Measurements from ENCODE around the gene FURIN. TPM values are rescaled to one million over a fixed set of nuclear protein-coding genes. Genes with fewer than 3 reads are reported as not detected.

FURIN gene
- total and polyA plus RNA-seq, 9 of the 15 experiments (the other 6 are each of a cell fraction or from before 2014, with no cell fraction given), result 0.92 to 99.9 (median 34.8) TPM

GRCh38 chr15:90915216-90915807, 46.9 kb downstream of the FURIN start:
- Histone ChIP-seq H4K20me1 (replicated peaks; ENCODE audit: control insufficient read depth, insufficient read depth, low read length) (no peaks in the 10 kb centered on the region), H3K4me3 (no peak overlapping the region), H3K4me1 (replicated peaks in 1 of 2; ENCODE audit: control insufficient read depth in 2 of 2, insufficient read depth in 2 of 2, low read length in 2 of 2) (peaks cover 17 to 41% of the 10 kb centered on the region in 2 experiments), H3K4me2 (ENCODE audit: insufficient read depth, low read length) (peak overlapping the region; percentile 15; the same call in 1 of the 2 replicates), H2AFZ (ENCODE audit: low read depth, low read length) (no peak overlapping the region), H3K27me3 (ENCODE audit: control insufficient read depth in 2 of 2, insufficient read depth in 2 of 2, low read length in 2 of 2) (no peaks in the 10 kb centered on the region), H3K9ac (ENCODE audit: insufficient read depth in 1 of 2, low read depth in 2 of 2, low read length in 2 of 2) (peak overlapping the region; percentile 13 to 32; a peak in 1 of 4 replicates), H3K79me2 (ENCODE audit: control insufficient read depth, insufficient read depth, low read length) (peaks cover 6% of the 10 kb centered on the region; the same call in 2 of the 3 replicates), H3K9me3 (replicated peaks; ENCODE audit: control insufficient read depth, insufficient read depth, low read depth, low read length) (no peaks in the 10 kb centered on the region), H3K36me3 (ENCODE audit: control insufficient read depth, insufficient read depth, low read length) (peaks cover 100% of the 10 kb centered on the region), H3K9me1 (ENCODE audit: control insufficient read depth, insufficient read depth, low read length) (no peaks in the 10 kb centered on the region), H3K27ac (ENCODE audit: extremely low read depth, low read depth, low read length) (peak overlapping the region; percentile 80)
- no TSS peak for BruUV-seq (replicated peaks)
- in situ Hi-C loops (cut with MboI), result no loop called here
- ATAC-seq (peak; percentile 18), FAIRE-seq (no peak), DNase-seq (ENCODE audit: extremely low read depth in 1 of 4, low spot score in 3 of 4) (no peak)
- ChIA-PET CTCF (ENCODE audit: low intra/inter-chr PET ratio) (interaction anchor here (0.6 kb wide), 2 partner anchors 11 to 629 kb away, joined by 3 to 5 read pairs; no protein-coding TSS in a partner anchor), POLR2A (interaction anchor here (0.6 to 4.7 kb wide), 6 partner anchors 8 to 764 kb away, joined by 3 to 54 read pairs (median 6); partner anchors contain the start of gene MAN2A2)
- TF ChIP-seq NR0B1 (IDR thresholded peaks at IDR 0.05; ENCODE audit: partially characterized antibody) (no peak), FOXA3 (CRISPR knock-in tag; conservative IDR thresholded peaks at IDR 0.05 in 1 of 2, IDR thresholded peaks at IDR 0.05 in 1 of 2) (peak in 1 of 2 experiments; percentile 11; a peak in 1 of 4 replicates), BDP1 (IDR thresholded peaks at IDR 0.05; ENCODE audit: insufficient read depth, insufficient read length) (no peak), SNIP1 (IDR thresholded peaks at IDR 0.05; ENCODE audit: low read depth) (no peak), TEAD4 (IDR thresholded peaks at IDR 0.05; ENCODE audit: low read length) (no peak), TEAD4 (CRISPR knock-in tag; IDR thresholded peaks at IDR 0.05; ENCODE audit: borderline replicate concordance) (0 out of 2 replicates have a peak, but pooled peaks have one; percentile 34), AFF4 (CRISPR knock-in tag; IDR thresholded peaks at IDR 0.05) (peak; percentile 37; the same call in 1 of the 2 replicates), ZKSCAN1 (IDR thresholded peaks at IDR 0.05; ENCODE audit: low read depth, low read length) (no peak), CBFA2T2 (conservative IDR thresholded peaks at IDR 0.05) (0 out of 2 replicates have a peak, but pooled peaks have one; percentile 20), ZNF184 (CRISPR knock-in tag; IDR thresholded peaks at IDR 0.05) (no peak), ZNF766 (CRISPR knock-in tag; conservative IDR thresholded peaks at IDR 0.05) (0 out of 2 replicates have a peak, but pooled peaks have one; percentile 6), ZNF224 (CRISPR knock-in tag; IDR thresholded peaks at IDR 0.05) (no peak)
- intact Hi-C loops (cut with micrococcal nuclease), result no loop called here
- WGBS (ENCODE audit: insufficient coverage, low coverage, missing lambda C conversion rate), result 41% methylated on average over 7 of the region's 7 CpGs

Data from K562 (cell line).